GM15510 (cell line): ENCODE results near the gene GSG1L.

Source experiments
- POLR2A ChIP-seq: IDR thresholded peaks from 3 replicates; pipeline ENCODE4 v1.6.1; 2011; ENCODE audit warnings: borderline replicate concordance; ENCODE audit not compliant: insufficient read length; ENCODE audit errors: extremely low read depth

The GSG1L gene

GRCh38 chr16:28063591-28064061 is at the start of gene GSG1L:
GSG1L (minus strand) TSS chr16:28063714; CDS start chr16:28063424, 290 bp downstream.
- no peak for TF ChIP-seq POLR2A

GRCh38 chr16:28112908-28113307 is 49.4 kb upstream of the GSG1L start:
- TF ChIP-seq POLR2A, result no peak

- TF ChIP-seq POLR2A, result no peak
These were observed 47.5 kb upstream of the GSG1L start for GRCh38 chr16:28110977-28111376.

DNA sequence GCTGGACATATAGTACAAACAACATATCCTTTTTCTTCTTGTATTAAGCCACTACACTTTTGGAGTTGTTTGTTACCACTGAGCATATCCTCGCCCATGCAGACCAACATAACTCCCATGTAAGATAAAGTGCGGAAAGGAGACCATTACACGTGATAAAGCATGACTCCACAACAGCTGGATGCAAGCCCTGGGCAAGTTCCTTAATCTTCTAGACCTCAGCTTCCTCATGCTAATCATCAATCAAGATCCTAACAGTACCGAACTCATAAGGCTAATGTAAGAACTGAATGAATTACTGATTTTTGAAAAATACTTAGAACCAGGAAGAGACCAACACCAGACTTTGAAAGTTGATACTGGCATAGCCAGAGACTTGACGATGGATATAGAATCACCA is 47.0 kb upstream of the GSG1L start:
- no peak for TF ChIP-seq POLR2A

- no peak for TF ChIP-seq POLR2A
These were observed 46.6 kb upstream of the GSG1L start for GRCh38 chr16:28110074-28110473.

DNA sequence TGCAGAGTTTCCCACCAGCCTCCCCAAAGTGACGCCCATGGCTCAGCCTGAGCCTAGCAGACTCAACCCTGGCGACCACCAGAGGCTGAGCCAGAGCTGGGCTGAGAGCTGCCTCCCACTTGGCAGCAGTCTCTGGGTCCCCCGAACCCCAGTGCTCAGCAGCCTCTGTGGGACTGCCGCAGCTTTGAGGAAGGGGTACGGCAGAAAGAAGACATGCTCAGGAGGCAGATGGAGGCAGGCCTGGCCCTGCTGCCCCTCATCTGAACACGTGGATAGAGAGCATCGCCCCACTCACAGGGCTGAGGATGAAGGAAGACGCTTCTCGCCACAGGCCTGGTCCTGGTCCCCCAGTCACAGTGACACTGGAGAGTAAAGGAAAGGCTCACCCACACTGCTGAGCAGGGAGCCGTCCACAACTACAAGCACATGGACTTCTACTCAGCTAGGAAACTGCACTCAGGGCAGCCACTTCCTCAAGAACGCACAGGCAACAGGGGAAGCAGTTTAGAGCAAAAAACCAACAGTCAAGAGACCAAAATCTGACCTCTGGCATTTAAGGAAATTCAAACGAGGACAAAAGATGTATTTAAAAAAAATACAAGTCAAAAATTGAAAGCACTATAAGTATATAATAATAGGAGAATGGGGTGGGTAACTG is 45.2 kb upstream of the GSG1L start:
- TF ChIP-seq POLR2A, result no peak

DNA sequence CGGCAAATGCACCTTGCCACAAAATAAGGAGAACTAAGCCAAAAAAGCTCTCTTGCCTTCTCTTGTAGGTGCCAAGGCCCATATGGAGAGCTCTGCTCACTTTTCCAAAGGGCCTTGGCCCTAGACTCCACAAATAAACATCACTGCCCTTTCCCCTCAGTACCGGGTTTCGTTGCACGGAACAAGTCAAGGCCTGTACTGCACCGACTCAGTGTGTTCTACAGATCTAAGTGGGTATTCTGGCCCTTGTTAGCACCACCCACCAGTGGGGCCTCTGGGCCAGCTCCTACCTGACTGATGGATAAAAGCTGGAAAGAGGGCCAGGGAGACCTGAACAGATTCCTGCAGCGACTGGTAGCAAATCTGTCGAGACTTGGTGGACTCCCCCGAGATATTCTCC is 43.7 kb upstream of the GSG1L start:
- no peak for TF ChIP-seq POLR2A

DNA sequence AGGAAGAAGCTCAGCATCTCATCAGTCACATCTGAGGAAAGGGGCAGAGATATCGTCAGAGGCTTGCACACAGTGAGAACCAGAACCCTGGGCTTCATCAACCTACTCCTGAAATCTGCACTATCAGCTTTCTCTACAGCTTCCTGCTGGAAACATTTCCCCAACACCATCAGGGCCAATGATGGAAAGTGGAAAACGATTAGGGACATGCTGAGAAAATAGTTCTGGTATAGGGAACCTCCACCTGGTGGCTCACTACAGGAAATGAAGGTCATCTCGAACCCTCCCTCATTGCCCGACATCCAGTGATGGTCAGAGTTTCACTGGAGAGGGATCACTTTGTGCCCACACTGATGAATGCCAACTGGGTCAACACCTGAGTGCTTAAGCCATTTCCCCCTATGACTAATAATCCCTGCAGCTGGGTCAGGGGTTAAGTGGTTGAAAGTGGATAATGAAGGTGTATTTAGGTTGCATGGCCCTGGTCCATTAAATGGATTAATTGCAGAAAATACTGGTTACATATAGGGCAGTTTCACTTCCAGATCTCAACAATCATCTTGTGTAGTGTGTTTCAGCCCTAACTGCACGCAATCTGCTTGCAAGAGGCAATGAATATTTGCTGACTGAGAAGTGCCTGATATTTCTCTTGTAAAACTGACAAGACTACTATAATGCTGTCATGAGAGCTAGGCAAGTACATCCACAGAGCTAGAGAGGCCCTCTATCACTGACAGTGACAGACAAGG is 43.1 kb upstream of the GSG1L start:
- TF ChIP-seq POLR2A, result no peak

GRCh38 chr16:28105954-28106353 is 42.4 kb upstream of the GSG1L start:
- no peak for TF ChIP-seq POLR2A

GRCh38 chr16:28105297-28105696 is 41.8 kb upstream of the GSG1L start:
- no peak for TF ChIP-seq POLR2A

GRCh38 chr16:28104404-28104803 is 40.9 kb upstream of the GSG1L start:
- TF ChIP-seq POLR2A, result no peak

- no peak for TF ChIP-seq POLR2A
These were observed 40.1 kb upstream of the GSG1L start for GRCh38 chr16:28103516-28104170.

GRCh38 chr16:28101533-28101890 is 38.0 kb upstream of the GSG1L start:
- no peak for TF ChIP-seq POLR2A

DNA sequence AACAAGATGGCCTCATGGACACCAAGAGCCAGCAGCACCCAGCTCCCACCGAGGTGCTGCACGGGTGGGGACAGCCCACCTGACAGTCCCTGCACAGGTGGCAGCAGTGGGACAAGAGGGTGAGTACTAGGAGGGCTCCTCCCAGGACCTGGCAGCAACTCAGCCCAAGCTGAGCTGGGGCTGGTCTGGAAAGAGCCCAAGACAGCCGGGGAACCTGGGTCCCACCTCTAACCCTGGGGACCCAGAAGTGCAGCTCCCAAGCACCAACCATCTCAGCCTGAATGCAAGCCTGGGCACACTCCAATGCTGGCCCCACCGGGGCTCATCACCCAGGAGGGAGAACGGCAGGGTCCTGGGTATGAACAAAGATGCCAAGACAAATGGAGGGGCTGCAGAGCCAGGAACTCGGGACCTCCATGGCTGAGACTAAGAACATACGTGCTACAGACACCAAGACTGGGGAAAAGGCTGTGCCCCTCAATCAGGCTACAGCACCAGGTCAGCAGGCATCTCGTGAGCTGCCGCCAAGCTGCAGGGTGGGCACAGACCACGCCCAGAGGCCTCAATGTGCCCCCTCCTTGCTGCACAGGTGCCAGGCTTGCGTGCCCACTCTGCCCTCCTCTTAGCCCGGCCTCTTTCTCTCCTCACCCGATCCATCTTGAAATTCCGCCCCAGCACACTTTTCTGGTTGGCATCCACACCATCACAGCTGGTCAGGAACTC is 37.5 kb upstream of the GSG1L start:
- no peak for TF ChIP-seq POLR2A

DNA sequence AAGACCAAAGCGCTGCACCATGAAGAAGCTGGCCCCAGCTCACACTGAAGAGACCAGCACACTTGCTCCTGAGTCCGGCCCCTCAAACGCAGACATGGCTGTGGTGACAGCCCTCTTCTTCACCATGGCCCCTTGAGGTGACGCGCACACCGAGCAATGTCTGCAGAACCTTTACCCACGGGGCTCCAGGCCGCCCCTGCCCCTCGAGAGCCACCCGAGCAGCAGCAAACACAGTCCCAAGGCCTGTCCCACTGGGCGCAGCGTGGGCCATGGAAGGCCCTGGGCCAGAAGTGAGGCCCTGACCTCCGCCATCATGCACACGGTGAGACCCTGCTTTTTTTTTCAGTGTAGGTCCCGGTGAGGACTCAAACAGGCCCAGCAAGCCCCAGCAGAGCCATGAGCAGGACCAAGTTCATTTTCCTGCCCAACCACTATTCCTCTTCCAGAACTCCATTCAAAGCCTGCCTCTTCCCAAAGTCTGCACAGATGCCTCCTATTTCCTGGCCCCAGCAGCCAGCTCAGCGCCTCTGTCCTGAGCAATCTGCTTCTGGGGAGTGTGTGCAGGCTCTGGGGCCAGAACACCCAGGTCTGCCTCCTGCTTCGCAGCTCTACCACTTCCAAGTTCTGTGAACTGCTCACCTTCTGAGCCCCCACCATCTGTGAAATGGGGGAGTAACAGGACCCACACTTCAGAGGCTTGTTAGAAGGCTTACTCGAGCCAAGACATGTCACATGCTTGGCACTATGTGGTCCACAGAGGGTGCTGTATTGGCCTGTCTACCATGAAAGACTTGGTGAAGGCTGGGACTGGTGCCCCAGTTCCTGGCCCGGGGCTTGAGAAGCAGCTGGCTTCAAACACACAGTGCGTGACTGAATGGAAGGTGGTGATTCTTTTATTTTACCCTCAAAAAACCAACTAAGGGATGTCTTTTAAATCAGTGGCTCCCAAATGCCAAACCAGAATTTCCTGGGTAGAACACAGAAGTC is 35.7 kb upstream of the GSG1L start:
- no peak for TF ChIP-seq POLR2A
